ENCODE results near the gene ADARB1. TPM values are rescaled to one million over a fixed set of nuclear protein-coding genes. Genes with fewer than 3 reads are reported as not detected.

Gene ADARB1
- polyA plus RNA-seq, 4 donors = 14.9 to 20.0 (median 18.4) TPM

DNA sequence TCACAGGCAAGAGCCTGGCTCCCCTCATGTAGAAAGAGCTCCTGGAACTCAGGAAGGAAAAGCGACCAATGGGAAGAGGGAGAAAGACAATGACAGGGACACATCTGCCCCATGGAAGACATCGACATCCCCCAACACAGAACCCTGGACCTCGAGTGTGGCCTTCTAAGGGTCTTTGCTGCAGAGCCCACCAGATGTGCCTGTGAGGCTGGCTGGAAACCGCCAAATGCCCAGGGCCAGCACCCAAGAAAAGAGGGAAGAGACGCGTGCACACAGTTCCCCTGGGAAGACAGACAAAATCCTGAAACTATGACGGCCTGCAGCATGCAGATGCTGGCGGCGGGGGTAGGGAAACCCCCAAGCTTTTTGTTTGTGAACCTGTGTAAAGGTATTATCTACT lies 36.4 kb upstream of the ADARB1 start:
- DNase-seq (ENCODE audit: low read depth in 4 of 4, low spot score in 2 of 4) = no peak

DNA sequence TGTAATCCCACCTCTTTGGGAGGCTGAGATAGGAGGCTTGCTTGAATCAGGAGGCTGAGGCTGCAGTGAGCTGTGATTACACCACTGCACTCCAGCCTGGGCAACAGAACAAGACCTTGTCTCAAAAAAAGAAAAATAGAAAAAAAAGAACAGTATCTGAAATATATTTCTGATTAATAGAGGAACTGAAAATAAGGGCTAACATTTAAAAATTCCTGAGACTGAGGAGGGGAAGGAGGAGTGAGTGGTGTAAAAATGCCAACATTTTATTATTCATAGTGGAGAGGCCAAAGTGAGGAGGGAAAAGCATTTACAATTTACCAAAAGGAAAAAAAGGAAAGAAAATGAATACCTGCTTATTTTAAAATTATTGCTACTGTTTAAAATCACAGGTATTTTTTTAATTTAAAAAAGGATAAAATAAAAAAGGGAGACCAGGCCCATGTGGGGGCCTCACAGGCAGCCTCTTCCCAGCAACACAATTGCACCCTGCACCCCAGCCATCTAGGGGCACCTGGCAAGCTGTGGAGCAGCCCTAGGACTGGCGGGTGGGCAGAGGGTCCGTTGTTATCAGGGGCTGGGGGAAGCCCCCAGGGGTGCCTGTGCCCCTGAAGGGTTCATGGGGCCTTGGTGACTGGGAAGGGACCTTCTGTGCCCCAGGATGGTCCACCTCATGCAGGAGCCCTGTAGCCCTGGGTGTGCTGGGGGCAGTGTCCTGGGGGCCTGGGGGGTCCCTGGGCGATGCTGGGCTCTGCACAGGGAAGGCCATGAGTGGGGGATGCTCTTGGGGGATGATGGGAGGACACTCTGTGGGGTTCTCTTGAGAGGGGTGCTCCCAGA lies 34.8 kb upstream of the ADARB1 start:
- no peak for DNase-seq (ENCODE audit: low read depth in 4 of 4, low spot score in 2 of 4)

DNA sequence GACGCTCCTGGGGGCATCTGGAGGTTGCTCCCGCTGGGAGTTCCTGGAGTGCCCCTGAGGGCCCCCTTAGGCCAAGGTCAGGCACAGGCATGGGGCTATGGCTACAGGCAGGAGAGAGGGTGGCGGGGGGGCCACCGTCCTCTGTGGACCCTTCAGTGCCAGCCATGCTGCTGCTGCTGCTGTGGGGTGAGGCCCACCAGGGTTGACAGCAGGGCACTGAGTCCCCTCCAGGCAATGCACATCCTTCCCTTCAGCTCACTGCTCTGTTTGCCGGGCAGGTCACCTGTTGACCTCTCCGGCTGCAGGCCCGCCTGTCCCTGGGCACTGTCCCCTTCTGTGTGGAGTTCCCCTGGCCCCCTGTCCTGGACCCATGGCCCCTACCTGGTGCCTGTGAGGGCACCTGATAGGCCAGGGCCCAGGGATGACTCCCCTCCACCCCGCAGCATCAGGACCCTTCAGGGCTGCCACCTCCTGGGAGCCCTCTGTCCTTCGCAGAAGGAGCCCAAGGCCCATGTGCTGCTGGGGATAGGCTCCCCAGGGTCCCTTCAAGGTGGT lies 34.1 kb upstream of the ADARB1 start:
- DNase-seq (ENCODE audit: low read depth in 4 of 4, low spot score in 2 of 4) = no peak

DNA sequence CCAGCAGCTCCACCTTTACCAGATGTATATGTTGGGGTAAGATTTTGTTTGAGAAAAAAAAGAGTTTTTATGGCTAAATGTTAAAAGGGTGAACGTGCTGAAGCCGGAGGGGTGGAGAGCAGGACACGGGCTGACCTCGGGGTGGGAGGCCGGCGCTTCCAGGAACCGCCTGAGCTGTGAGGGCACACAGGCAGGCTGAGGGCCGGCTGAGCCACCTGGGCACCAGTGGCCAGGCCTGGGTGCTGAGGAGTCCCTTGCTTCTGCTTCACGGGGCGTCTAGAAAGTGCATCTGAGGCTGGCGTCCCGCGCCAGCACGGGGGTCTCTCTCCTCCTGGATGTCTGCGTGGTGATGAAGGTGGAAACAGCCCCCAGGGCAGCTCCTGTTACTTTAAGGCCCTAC lies 33.6 kb upstream of the ADARB1 start:
- DNase-seq (ENCODE audit: low read depth in 4 of 4, low spot score in 2 of 4) = no peak

DNA sequence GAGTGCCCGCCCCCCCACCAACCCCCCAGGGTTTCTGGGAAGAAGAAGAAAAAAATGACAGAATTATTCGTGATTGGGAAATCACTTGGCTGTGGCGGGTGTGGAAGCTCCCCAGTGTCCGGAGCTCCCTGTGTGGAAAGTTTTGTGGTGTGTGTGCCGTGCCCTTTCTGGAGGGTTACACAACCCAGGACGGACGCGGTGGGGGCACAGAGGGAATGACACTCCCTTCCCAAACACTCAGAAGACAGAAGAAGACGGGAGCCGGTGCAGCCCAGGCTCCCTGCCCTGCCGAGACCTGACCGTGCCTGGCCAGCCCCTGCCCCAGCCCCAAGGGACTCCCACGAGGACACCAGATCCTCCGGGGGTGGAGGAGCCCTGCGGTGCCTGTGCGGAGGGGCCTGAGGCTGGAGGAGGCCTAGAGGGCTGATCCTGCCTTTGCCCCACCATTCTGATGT lies 33.0 kb upstream of the ADARB1 start:
- no peak for DNase-seq (ENCODE audit: low read depth in 4 of 4, low spot score in 2 of 4)

DNA sequence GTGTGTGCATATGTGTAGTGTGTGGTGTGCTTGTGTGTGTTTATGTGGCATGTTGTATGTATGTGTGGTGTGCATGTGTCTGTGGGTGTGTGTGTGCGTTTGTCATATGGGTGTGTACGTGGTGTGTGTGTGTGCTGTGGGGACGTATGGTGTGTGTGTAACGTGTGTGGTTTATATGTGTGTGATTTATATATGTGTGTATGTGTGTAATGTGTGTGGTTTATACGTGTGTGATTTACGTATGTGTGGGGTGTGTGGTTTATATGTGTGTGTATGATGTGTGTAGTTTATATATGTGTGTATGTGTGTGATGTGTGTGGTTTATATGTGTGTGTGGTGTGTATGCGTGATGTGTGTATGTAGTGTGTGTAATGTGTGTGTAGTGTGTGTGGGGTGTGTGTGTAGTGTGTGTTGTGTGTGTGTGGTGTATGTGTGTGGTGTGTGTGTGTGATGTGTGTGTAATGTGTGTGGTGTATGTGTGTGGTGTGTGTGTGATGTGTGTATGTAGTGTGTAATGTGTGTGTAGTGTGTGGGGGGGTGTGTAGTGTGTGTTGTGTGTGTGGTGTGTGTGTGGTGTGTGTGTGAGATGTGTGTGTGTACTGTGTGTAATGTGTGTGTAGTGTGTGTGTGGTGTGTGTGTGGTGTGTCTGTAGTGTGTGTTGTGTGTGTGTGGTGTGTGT lies 32.3 kb upstream of the ADARB1 start:
- no peak for DNase-seq (ENCODE audit: low read depth in 4 of 4, low spot score in 2 of 4)

DNA sequence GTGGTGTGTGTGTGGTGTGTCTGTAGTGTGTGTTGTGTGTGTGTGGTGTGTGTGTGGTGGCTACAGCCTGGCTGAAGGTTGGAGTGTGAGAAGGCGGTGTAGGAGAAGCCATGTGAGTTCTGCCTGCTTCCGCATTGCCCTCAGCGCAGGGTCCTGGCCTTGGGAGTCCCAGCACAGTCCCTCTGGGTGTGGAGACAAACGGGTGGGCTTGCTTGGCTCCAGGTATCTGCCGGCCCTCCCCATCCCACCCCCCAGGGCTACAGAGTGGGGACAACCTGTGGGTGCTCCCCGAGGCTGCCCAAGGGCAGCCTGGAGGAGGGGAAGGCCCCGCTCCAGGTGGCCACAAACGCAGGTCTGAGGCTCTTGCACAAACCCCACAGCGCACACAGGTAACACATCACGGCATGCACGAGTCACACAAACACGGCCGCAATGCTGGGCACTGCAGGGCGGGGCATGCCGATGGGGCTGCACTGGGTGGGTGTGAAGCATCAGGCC lies 31.7 kb upstream of the ADARB1 start:
- DNase-seq (ENCODE audit: low read depth in 4 of 4, low spot score in 2 of 4) = no peak

DNA sequence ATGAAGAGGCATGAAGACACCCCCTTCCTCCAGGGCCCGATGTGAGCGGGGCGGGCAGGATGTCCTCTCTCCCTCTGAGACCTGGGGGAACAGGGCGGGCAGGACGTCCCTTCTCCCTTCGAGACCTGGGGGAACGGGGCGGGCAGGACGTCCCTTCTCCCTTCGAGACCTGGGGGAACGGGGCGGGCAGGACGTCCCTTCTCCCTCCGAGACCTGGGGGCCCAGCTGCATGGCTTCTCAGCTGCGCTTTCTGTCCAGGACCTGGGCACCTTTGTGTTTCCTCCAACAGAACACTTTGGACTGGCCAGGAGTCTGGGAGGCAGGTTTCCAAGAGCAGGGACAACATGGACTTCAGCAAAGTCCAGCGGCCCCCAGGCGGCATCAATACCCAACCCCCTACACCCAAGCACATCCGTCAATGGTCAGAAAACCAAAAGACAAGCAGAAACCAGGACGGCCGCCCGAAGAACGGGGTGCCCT lies 30.8 kb upstream of the ADARB1 start:
- no peak for DNase-seq (ENCODE audit: low read depth in 4 of 4, low spot score in 2 of 4)

DNA sequence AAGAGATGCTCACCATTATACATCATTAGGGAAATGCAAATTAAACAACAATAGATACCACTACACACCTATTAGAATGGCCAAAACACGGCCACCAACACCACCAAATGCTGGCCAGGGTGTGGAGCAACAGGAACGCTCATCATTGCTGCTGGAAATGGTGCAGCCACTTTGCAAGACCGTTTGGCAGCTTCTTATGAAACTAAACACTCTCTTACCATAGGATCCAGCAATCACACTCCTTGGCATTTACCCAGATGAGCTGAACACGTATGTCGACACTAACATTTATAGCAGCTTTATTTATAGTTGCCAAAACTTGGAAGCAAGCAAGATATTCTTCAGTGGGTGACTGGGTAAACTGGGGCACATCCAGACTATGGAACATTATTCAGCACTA lies 28.9 kb upstream of the ADARB1 start:
- DNase-seq (ENCODE audit: low read depth in 4 of 4, low spot score in 2 of 4) = no peak

DNA sequence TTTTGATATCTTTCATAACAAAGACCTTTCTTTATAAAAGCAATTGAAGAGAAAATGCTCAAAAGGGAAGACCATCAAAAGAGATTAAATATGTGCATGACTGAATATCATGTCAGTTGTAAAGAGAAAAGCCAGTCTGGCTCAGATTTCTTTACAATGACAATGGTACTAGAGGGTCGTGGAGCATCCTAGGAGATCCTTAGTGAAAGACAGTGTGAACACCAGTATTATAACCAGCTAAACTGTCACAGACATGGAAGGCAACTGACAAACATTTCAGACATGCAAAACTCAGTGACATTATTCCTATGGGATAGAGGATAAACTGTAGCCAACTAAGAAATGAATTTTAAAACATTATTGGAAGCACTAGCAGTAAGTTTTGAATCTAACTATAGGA lies 27.1 kb upstream of the ADARB1 start:
- no peak for DNase-seq (ENCODE audit: low read depth in 4 of 4, low spot score in 2 of 4)

DNA sequence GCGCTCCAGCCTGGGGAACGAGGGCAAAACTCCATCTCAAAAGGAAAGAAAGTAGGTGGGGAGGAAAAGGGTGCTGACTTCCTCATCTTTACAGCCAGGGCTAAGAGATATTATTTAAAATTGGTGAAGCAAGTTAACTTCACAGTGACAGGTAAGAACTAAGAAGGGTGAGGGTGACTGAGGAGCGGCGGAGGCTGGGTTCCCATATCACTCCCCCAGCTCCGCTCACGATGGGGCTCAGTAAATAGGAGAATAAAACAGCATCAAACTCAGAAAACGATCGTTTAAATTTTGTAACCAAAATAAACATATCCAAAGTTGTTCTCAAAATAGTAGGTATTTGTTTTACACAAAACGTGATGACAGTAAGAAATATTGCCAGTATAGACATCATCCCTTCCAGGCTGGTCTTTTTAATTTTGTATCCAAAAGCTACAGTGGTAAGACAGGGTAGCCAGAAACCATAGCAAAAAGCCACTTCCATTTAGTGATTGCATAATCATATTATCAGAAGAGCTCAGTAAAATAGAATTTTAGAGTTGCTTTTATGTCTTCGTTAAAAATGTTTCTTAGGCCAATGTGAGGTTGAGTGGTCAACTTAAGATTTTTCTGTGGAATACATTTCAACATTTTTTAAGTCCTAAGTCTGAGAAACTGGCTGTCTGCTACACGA lies 26.2 kb upstream of the ADARB1 start:
- DNase-seq (ENCODE audit: low read depth in 4 of 4, low spot score in 2 of 4) = no peak

DNA sequence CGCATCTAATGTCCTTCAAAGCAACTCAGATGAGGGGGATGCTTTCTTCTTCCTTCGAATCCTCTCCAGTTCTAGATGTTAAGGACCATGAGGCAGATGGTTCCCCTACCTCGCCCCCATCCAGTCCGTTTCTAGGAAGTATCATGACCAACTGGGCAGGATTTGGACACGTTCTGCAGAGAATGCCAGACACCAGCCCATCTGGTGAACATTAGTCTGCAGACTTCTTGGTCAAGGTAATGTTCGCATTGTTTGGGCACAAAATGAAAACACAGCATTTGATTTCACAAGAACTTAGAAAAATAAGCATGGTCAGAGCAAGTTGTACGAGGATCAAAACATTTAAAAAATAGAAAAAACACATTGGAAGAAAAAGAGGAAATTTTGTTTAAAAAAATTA lies 25.4 kb upstream of the ADARB1 start:
- no peak for DNase-seq (ENCODE audit: low read depth in 4 of 4, low spot score in 2 of 4)

DNA sequence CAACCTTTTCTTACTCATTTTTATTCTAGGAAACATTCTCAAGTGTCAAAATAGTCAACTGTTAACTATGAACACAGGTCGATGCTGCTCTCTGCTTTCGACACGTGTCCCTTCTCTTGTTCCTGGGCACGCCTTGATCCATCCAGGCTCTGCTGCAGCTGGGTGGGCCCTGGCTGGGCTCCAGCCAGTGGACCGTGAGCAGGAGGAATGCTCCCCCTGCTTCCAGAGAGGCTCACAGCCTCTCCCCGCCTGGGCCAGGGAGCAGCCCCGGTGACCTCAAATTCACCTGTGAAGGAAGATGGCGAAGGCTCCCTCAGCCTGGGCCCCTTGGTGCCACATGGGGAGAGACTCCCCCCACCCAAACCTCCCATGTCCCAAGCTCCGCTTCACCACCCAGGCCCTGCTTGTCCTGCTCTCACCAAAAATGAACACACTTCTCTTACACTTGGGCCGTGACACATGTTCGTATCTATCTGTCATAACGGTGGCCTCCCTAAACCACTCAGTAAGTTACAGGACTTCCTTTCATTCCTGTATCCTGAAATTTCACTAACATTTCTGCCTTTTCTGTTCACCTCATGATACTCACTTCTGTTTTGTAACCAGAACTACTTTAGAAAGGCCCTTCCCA lies 24.6 kb upstream of the ADARB1 start:
- DNase-seq (ENCODE audit: low read depth in 4 of 4, low spot score in 2 of 4) = no peak

DNA sequence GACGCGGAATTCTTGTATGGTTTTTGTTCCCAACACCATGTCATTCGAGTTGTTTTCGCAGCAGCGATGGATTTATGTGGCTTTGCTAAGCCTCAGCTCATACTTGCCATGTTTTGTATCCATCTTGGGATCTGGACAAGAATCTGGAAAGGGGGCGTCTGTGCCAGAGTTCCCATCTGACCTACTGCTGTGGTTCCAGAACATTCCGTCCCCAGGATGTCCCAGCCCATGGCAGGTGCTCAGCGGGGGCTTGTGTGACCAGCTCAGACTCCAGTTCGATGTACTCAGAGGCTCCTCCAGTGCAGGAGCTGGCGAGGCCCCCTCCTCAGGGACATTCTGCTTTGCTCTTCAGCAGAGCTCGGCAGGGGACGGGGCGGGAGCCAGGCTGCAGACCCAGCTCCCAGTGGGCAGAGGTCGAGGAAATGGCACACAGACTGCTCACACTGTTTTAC lies 24.0 kb upstream of the ADARB1 start:
- DNase-seq (ENCODE audit: low read depth in 4 of 4, low spot score in 2 of 4) = no peak

DNA sequence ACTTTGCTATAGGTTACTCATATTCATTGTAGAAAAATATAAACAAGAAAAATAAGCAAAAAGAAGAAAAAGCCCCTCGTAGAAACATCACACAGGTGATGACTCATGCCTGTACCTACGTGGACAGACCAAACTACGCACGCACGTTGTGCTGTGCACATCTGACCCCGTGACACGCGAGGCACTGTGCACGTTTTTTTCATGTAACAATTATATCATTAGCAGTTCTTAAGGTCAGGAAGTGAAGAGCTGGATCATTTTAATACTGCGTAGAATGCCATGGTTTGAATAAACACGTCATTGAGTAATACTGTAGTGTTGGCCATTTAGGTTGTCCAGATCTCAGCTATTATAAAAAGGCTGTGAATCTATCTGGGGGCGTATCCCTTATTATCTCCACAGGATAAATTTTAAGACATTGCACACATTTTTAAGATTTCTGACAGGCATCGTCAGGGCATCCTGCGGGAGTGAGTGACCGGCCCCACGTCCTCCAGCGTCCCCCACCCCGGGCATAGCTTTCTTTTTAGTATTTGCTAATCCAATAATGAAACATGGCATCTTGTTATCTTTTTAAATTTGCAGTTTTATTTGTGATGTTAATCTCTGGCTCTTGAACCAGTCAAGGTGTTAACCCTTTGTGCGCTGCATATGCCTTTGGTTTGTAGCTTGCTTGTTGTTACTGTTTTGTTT lies 23.4 kb upstream of the ADARB1 start:
- DNase-seq (ENCODE audit: low read depth in 4 of 4, low spot score in 2 of 4) = no peak

DNA sequence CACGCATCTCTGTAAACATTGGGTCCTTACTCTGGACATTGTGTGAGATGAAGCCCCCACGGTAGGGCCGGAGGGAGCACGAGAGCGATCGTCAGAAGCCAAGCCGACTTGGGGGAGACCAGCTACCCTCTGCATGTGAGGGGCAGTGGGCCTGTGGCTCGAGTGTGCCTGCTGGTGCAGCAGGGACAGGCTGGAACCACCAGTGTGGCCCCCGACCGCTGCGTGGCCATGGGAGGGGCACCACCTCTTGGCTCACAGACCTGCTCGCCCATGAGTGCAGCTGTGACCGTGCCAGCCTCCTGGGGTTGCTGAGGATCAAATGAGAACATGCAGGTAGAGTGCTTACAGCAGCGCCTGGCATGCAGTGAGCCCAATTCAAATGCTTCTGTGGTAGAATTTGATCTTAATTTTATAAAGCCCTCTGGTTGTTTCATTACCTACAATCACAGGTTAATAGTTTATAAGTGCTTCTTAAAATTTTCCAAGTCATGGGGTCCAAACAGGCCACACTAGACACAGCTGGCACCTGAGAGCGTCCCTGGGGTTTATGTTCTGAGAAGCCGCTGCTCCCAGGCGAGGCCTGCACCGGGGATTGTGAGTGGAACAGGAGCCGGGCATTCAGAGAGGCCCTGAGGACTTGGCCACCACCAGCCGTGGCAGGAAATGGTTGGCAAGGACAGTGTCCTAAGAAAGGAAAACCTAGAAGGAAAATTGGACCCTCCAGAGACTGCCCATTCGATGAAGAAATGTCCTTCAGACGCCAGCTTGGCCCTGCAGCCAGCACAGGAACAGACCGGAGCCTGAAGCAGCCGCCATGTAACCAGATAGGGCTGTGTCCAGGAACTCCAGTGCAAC lies 22.6 kb upstream of the ADARB1 start:
- DNase-seq (ENCODE audit: low read depth in 4 of 4, low spot score in 2 of 4) = no peak

DNA sequence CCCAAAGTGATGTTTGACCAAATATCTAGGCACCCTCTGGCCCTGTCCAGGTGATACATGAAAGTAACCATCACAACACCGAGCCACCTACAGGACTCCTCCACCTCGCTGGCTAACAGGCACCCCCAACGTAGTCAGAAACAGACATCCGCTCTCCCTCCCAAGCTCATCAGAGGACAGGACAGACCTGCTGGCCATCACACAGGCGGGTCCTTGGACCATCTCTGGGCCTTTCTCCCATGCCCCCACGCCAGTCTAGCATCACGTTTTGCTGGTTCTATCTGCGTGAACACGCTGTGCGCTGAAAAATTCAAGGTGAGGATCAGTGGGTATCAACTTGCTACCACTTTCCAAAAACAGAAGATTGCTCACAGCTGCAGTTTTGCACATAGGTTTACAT lies 21.4 kb upstream of the ADARB1 start:
- DNase-seq (ENCODE audit: low read depth in 4 of 4, low spot score in 2 of 4) = no peak

DNA sequence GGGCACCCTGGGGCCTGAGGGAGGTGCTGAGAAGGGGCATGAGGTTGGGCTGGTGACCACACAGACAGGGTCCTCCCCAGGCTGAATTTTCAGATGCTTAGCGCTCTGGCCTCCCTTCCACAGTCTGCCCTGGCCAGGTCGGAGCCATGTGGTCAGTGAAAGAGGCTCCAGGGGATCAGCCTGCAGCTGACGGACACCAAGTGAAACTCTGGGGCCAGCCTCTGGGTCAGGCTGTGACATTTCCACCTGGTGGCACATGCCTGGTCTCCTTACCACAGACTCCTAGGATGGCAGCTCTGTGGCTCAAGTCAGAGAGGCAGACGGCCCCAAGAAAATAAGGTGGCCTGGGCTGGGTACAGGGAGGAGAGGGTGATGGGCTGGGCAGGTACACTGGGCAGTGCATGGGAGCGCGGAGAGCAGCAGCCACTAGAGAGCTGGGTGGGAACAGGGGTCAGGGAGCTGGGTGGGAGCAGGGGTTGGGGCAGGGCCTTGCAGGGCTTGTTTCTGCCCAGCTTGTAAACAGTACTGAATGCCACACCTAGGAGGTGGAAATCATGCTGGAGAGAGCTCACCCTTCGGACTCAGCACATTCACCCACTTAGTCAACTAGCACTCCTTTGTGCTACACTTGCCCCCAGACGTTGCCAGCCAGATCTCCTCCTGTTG lies 20.7 kb upstream of the ADARB1 start:
- DNase-seq (ENCODE audit: low read depth in 4 of 4, low spot score in 2 of 4) = no peak
